ENCODE measurements around the gene CACNA2D2. TPM values are rescaled to one million over a fixed set of nuclear protein-coding genes. Genes with fewer than 3 reads are reported as not detected.

CACNA2D2 gene
- total RNA-seq, 1 experiment from 2014 or later = 22.0 TPM

- TF ChIP-seq, protein P1, sequence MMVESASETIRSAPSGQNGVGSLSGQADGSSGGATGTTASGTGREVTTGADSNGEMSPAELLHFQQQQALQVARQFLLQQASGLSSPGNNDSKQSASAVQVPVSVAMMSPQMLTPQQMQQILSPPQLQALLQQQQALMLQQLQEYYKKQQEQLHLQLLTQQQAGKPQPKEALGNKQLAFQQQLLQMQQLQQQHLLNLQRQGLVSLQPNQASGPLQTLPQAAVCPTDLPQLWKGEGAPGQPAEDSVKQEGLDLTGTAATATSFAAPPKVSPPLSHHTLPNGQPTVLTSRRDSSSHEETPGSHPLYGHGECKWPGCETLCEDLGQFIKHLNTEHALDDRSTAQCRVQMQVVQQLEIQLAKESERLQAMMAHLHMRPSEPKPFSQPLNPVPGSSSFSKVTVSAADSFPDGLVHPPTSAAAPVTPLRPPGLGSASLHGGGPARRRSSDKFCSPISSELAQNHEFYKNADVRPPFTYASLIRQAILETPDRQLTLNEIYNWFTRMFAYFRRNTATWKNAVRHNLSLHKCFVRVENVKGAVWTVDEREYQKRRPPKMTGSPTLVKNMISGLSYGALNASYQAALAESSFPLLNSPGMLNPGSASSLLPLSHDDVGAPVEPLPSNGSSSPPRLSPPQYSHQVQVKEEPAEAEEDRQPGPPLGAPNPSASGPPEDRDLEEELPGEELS (CRISPR knock-in tag; IDR thresholded peaks at IDR 0.05) = peak; percentile 78
- TF ChIP-seq, protein P2, sequence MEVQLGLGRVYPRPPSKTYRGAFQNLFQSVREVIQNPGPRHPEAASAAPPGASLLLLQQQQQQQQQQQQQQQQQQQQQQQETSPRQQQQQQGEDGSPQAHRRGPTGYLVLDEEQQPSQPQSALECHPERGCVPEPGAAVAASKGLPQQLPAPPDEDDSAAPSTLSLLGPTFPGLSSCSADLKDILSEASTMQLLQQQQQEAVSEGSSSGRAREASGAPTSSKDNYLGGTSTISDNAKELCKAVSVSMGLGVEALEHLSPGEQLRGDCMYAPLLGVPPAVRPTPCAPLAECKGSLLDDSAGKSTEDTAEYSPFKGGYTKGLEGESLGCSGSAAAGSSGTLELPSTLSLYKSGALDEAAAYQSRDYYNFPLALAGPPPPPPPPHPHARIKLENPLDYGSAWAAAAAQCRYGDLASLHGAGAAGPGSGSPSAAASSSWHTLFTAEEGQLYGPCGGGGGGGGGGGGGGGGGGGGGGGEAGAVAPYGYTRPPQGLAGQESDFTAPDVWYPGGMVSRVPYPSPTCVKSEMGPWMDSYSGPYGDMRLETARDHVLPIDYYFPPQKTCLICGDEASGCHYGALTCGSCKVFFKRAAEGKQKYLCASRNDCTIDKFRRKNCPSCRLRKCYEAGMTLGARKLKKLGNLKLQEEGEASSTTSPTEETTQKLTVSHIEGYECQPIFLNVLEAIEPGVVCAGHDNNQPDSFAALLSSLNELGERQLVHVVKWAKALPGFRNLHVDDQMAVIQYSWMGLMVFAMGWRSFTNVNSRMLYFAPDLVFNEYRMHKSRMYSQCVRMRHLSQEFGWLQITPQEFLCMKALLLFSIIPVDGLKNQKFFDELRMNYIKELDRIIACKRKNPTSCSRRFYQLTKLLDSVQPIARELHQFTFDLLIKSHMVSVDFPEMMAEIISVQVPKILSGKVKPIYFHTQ (CRISPR knock-in tag; IDR thresholded peaks at IDR 0.05) = no peak
- TF ChIP-seq ESRRA (CRISPR knock-in tag; IDR thresholded peaks at IDR 0.05; ENCODE audit: borderline replicate concordance) = 0 out of 2 replicates have a peak, but pooled peaks have one; percentile 54
- no peak for TF ChIP-seq IRF2 (CRISPR knock-in tag; IDR thresholded peaks at IDR 0.05; ENCODE audit: borderline replicate concordance, low read depth)
These were observed 180.9 kb downstream of the CACNA2D2 start, which contains the start of gene HYAL2 (continued) for GRCh38 chr3:50322386-50323091.

- TF ChIP-seq, protein P1 (CRISPR knock-in tag; IDR thresholded peaks at IDR 0.05) = no peak
- no peak for TF ChIP-seq TCF7 (CRISPR knock-in tag; IDR thresholded peaks at IDR 0.05; ENCODE audit: low read depth)
- no peak for TF ChIP-seq JAZF1 (CRISPR knock-in tag; IDR thresholded peaks at IDR 0.05)
- TF ChIP-seq, protein P3, sequence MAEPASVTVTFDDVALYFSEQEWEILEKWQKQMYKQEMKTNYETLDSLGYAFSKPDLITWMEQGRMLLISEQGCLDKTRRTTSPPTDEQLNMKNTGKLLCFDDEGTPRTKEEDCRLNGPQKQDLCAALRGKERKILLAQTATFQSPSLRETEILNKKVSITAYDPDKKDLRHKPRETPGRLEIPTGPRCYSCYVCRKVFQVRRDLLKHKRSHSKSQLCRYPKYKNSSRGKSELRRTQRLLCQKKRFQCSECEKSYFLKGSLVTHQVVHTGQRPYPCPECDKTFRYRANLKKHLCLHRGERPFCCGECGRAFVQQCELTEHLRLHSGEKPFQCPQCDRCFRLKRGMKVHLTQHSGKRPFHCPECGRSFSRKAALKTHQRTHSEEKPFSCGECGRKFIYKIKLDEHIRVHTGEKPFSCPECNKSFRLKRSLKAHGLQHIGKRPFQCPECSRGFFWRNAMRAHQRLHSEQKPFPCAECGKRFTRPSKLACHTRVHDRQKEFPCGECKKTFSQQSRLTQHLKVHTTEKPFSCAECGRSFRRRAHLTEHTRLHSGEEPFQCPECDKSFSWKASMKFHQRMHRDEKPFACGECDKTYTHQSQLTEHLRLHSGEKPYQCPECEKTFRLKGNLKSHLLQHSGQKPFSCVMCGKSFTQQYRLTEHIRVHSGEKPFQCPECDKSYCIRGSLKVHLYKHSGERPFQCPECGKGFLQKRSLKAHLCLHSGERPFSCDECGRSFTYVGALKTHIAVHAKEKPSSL (CRISPR knock-in tag; conservative IDR thresholded peaks at IDR 0.05) = no peak
- no peak for TF ChIP-seq SP1 (CRISPR knock-in tag; conservative IDR thresholded peaks at IDR 0.05)
- no peak; the same call in 1 of the 2 replicates for TF ChIP-seq TP53 (CRISPR knock-in tag; IDR thresholded peaks at IDR 0.05)
- TF ChIP-seq NFYB (CRISPR knock-in tag; conservative IDR thresholded peaks at IDR 0.05; ENCODE audit: low read depth) = no peak
- TF ChIP-seq ZNF671 (CRISPR knock-in tag; IDR thresholded peaks at IDR 0.05) = no peak
- TF ChIP-seq KAT7 (CRISPR knock-in tag; IDR thresholded peaks at IDR 0.05; ENCODE audit: borderline replicate concordance) = peak; percentile 56; the same call in 1 of the 2 replicates
- no peak for TF ChIP-seq NR2C2 (CRISPR knock-in tag; IDR thresholded peaks at IDR 0.05)
- TF ChIP-seq JUN (CRISPR knock-in tag; IDR thresholded peaks at IDR 0.05) = no peak
- 0 out of 2 replicates have a peak, but pooled peaks have one; percentile 2 for TF ChIP-seq ZNF121 (CRISPR knock-in tag; IDR thresholded peaks at IDR 0.05)
- no peak for TF ChIP-seq ZBTB43 (CRISPR knock-in tag; IDR thresholded peaks at IDR 0.05)
- no peak for TF ChIP-seq NR3C1 (CRISPR knock-in tag; conservative IDR thresholded peaks at IDR 0.05; ENCODE audit: low read depth)
- TF ChIP-seq CBFB (CRISPR knock-in tag; IDR thresholded peaks at IDR 0.05; ENCODE audit: low read depth) = 0 out of 2 replicates have a peak, but pooled peaks have one; percentile 20
- no peak for TF ChIP-seq TEAD1 (CRISPR knock-in tag; IDR thresholded peaks at IDR 0.05)
- TF ChIP-seq RELA (CRISPR knock-in tag; IDR thresholded peaks at IDR 0.05; ENCODE audit: borderline replicate concordance) = no peak
- TF ChIP-seq, protein P4, sequence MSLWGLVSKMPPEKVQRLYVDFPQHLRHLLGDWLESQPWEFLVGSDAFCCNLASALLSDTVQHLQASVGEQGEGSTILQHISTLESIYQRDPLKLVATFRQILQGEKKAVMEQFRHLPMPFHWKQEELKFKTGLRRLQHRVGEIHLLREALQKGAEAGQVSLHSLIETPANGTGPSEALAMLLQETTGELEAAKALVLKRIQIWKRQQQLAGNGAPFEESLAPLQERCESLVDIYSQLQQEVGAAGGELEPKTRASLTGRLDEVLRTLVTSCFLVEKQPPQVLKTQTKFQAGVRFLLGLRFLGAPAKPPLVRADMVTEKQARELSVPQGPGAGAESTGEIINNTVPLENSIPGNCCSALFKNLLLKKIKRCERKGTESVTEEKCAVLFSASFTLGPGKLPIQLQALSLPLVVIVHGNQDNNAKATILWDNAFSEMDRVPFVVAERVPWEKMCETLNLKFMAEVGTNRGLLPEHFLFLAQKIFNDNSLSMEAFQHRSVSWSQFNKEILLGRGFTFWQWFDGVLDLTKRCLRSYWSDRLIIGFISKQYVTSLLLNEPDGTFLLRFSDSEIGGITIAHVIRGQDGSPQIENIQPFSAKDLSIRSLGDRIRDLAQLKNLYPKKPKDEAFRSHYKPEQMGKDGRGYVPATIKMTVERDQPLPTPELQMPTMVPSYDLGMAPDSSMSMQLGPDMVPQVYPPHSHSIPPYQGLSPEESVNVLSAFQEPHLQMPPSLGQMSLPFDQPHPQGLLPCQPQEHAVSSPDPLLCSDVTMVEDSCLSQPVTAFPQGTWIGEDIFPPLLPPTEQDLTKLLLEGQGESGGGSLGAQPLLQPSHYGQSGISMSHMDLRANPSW (CRISPR knock-in tag; conservative IDR thresholded peaks at IDR 0.05; ENCODE audit: low read depth) = no peak
- ATAC-seq = no peak
- no peak overlapping the region for H3K27ac Mint-ChIP-seq
- no peaks in the 10 kb centered on the region for H3K27me3 Mint-ChIP-seq (ENCODE audit: low read depth)
- H3K4me1 Mint-ChIP-seq = peaks cover 42% of the 10 kb centered on the region
- no peaks in the 10 kb centered on the region for H3K9me3 Mint-ChIP-seq
- H3K36me3 Mint-ChIP-seq = peaks cover 30% of the 10 kb centered on the region
- DNase-seq (ENCODE audit: low spot score) = no peak
- ChIA-PET POLR2A (interaction anchor here (1.0 to 2.0 kb wide), 3 partner anchors 15 to 55 kb away, joined by 5 to 8 read pairs (median 5); partner anchors contain the start of genes HYAL3 and NAA80), CTCF (interaction anchor here (0.9 to 5.5 kb wide), 21 partner anchors 15 to 247 kb away, joined by 3 to 95 read pairs (median 5); partner anchors contain the start of genes CYB561D2, HEMK1, HYAL1 and HYAL3)
- peak overlapping the region; percentile 88 for H3K4me3 Mint-ChIP-seq
These were observed 181.4 kb downstream of the CACNA2D2 start for GRCh38 chr3:50322115-50322385.
